ENCODE measurements around the gene SYT14. TPM values are rescaled to one million over a fixed set of nuclear protein-coding genes. Genes with fewer than 3 reads are reported as not detected.

SYT14 gene
- total RNA-seq, 1 experiment from 2014 or later: 10.3 TPM

DNA sequence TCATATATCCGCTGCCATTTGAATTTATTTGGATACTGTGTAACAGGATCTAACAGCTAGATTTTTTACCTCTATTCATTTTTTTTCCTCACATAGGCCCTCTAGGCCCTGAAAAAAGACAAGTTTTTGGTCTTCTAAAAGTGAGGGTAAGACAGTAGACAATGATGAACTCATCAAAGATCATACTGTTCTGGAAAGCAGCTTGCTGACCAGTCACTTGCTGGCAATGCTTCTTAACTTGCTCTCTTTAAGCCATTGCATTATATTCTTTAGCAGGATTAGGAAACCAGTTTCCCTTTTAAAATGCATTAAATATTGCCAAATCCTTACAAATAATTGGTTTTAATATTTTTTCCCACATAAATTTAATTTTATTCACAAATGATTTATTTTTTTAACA is 65.5 kb downstream of the SYT14 start:
- no peak overlapping the region for H3T11ph ChIP-seq (ENCODE audit: low read length)
- H3K27me3 ChIP-seq (ENCODE audit: insufficient read depth, low read length): no peaks in the 10 kb centered on the region
- Mint-ChIP-seq H3K4me1 (no peaks in the 10 kb centered on the region), H3K4me3 (no peak overlapping the region), H3K9me3 (no peaks in the 10 kb centered on the region), H3K27ac (no peak overlapping the region), H3K27me3 (ENCODE audit: low read depth) (no peaks in the 10 kb centered on the region), H3K36me3 (ENCODE audit: insufficient read depth in 1 of 3, low read depth in 3 of 3) (no peaks in the 10 kb centered on the region)
- H3K14ac ChIP-seq (ENCODE audit: insufficient read depth, low read length): no peak overlapping the region
- no peak overlapping the region for H3K18ac ChIP-seq (ENCODE audit: insufficient read length, low read depth, low read length)
- no peaks in the 10 kb centered on the region for H3K4me1 ChIP-seq (ENCODE audit: insufficient read depth, low read length)
- H3K23me2 ChIP-seq (ENCODE audit: insufficient read length, low read depth, low read length, poor library complexity, severe bottlenecking): no peaks in the 10 kb centered on the region
- no peaks in the 10 kb centered on the region for H3K79me2 ChIP-seq (ENCODE audit: insufficient read depth, low read length)
- no peak overlapping the region for H3K4me2 ChIP-seq (ENCODE audit: insufficient read depth, insufficient read length, low read length)
- no peak overlapping the region for H3K23ac ChIP-seq (ENCODE audit: insufficient read length, low read depth, low read length)
- WGBS (ENCODE audit: extremely low coverage, insufficient read length, low lambda C conversion rate): no CpG with 5 or more reads among the region's 1 CpG
- H3K9ac ChIP-seq (ENCODE audit: extremely low read depth, insufficient read length, low read length): no peak overlapping the region
- H3K56ac ChIP-seq (ENCODE audit: insufficient read length, low read depth, low read length): no peak overlapping the region
- no peak overlapping the region for H3K4ac ChIP-seq (ENCODE audit: low read depth, low read length)
- H2AFZ ChIP-seq (ENCODE audit: low read length): no peak overlapping the region
- no peaks in the 10 kb centered on the region for H4K20me1 ChIP-seq (ENCODE audit: control insufficient read depth, insufficient read depth, insufficient read length)
- H3K79me1 ChIP-seq (ENCODE audit: insufficient read depth, low read depth, low read length, poor library complexity, severe bottlenecking): no peaks in the 10 kb centered on the region
- H4K5ac ChIP-seq (ENCODE audit: insufficient read length, low read depth, low read length): no peak overlapping the region
- H2BK20ac ChIP-seq (ENCODE audit: low read depth, low read length, poor library complexity, severe bottlenecking): no peak overlapping the region
- no peak overlapping the region for H2BK15ac ChIP-seq (ENCODE audit: low read depth, low read length)
- no peak overlapping the region for H4K8ac ChIP-seq (replicated peaks; ENCODE audit: insufficient read length, low read depth, low read length)
- no peak overlapping the region for H2BK12ac ChIP-seq (ENCODE audit: insufficient read length, low read depth, low read length)
- H2BK120ac ChIP-seq (ENCODE audit: low read depth, low read length, poor library complexity, severe bottlenecking): no peak overlapping the region
- H2BK5ac ChIP-seq (ENCODE audit: insufficient read length, low read length): no peak overlapping the region
- TF ChIP-seq, protein P1, sequence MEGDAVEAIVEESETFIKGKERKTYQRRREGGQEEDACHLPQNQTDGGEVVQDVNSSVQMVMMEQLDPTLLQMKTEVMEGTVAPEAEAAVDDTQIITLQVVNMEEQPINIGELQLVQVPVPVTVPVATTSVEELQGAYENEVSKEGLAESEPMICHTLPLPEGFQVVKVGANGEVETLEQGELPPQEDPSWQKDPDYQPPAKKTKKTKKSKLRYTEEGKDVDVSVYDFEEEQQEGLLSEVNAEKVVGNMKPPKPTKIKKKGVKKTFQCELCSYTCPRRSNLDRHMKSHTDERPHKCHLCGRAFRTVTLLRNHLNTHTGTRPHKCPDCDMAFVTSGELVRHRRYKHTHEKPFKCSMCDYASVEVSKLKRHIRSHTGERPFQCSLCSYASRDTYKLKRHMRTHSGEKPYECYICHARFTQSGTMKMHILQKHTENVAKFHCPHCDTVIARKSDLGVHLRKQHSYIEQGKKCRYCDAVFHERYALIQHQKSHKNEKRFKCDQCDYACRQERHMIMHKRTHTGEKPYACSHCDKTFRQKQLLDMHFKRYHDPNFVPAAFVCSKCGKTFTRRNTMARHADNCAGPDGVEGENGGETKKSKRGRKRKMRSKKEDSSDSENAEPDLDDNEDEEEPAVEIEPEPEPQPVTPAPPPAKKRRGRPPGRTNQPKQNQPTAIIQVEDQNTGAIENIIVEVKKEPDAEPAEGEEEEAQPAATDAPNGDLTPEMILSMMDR (conservative IDR thresholded peaks at IDR 0.05): no peak
- H4K91ac ChIP-seq (ENCODE audit: insufficient read length, low read depth, low read length): no peak overlapping the region
- no peaks in the 10 kb centered on the region for H3K9me3 ChIP-seq (ENCODE audit: control insufficient read depth, low read depth, low read length)
- DNase-seq: no peak
- H3K27ac ChIP-seq (ENCODE audit: insufficient read length, low read depth, low read length): no peak overlapping the region
- no peak overlapping the region for H2AK5ac ChIP-seq (ENCODE audit: insufficient read length, low read length)
